SJCRH30 (cell line): ENCODE measurements around the gene SHISA2. TPM values are rescaled to one million over a fixed set of nuclear protein-coding genes. Genes with fewer than 3 reads are reported as not detected.

Source experiments
- DNase-seq, 2 experiments: peaks; one replicate each; pipeline ENCODE4 v3.0.0-alpha.2; 2015 to 2020
- H3K27ac ChIP-seq: fragments of 250-450 bp; sonication (Bioruptor Pico); 2 replicates; pipeline ENCODE4 v1.5.1; 2020; ENCODE audit warnings: mild to moderate bottlenecking, moderate library complexity
- H3K27me3 ChIP-seq: fragments of 250-450 bp; sonication (Bioruptor Pico); 2 replicates; pipeline ENCODE4 v1.5.1; 2020; ENCODE audit warnings: mild to moderate bottlenecking, moderate library complexity
- H3K36me3 ChIP-seq: fragments of 250-450 bp; sonication (Bioruptor Pico); 2 replicates; pipeline ENCODE4 v1.5.1; 2020; ENCODE audit warnings: mild to moderate bottlenecking, moderate library complexity
- H3K4me1 ChIP-seq: fragments of 250-450 bp; sonication (Bioruptor Pico); 2 replicates; pipeline ENCODE4 v1.5.1; 2020; ENCODE audit warnings: mild to moderate bottlenecking, moderate library complexity
- H3K4me3 ChIP-seq: fragments of 250-450 bp; sonication (Bioruptor Pico); 2 replicates; pipeline ENCODE4 v1.5.1; 2020; ENCODE audit warnings: mild to moderate bottlenecking, moderate library complexity
- H3K9me3 ChIP-seq: fragments of 250-450 bp; sonication (Bioruptor Pico); replicated peaks from 2 replicates; pipeline ENCODE4 v1.5.1; 2020; ENCODE audit warnings: mild to moderate bottlenecking, moderate library complexity
- total RNA-seq: library from RNA; depleted of rRNA; stranded (reverse); fragments of >200 nt; shearing (Covaris generic); gene quantifications from 2 replicates; pipeline ENCODE4 v1.2.3, GENCODE V29; 2014

The SHISA2 gene
- total RNA-seq, 1 experiment from 2014 or later: 48.7 TPM

- no peaks in the 10 kb centered on the region for H3K36me3 ChIP-seq
- H3K27me3 ChIP-seq: no peaks in the 10 kb centered on the region
- H3K27ac ChIP-seq: no peak overlapping the region
- no peaks in the 10 kb centered on the region for H3K9me3 ChIP-seq
- DNase-seq: no peak
- no peaks in the 10 kb centered on the region for H3K4me1 ChIP-seq
- no peak overlapping the region for H3K4me3 ChIP-seq
Observed at GRCh38 chr13:26036383-26036782, 15.4 kb downstream of the SHISA2 start.

GRCh38 chr13:26034018-26034417 is 17.8 kb downstream of the SHISA2 start:
- H3K27ac ChIP-seq: no peak overlapping the region
- no peaks in the 10 kb centered on the region for H3K27me3 ChIP-seq
- H3K4me3 ChIP-seq: no peak overlapping the region
- no peaks in the 10 kb centered on the region for H3K4me1 ChIP-seq
- DNase-seq: no peak
- 0 out of 2 replicates have a peak, but pooled peaks cover 3% of the 10 kb centered on the region for H3K9me3 ChIP-seq
- H3K36me3 ChIP-seq: no peaks in the 10 kb centered on the region

GRCh38 chr13:26030331-26030730 is 21.5 kb downstream of the SHISA2 start:
- Histone ChIP-seq H3K9me3 (0 out of 2 replicates have a peak, but pooled peaks cover 3% of the 10 kb centered on the region), H3K36me3 (no peaks in the 10 kb centered on the region), H3K27me3 (no peaks in the 10 kb centered on the region), H3K4me1 (peaks cover 4% of the 10 kb centered on the region), H3K27ac (no peak overlapping the region), H3K4me3 (no peak overlapping the region)
- DNase-seq: no peak

- Histone ChIP-seq H3K4me3 (no peak overlapping the region), H3K27ac (no peak overlapping the region), H3K4me1 (peaks cover 10% of the 10 kb centered on the region), H3K27me3 (no peaks in the 10 kb centered on the region), H3K9me3 (0 out of 2 replicates have a peak, but pooled peaks cover 3% of the 10 kb centered on the region), H3K36me3 (no peaks in the 10 kb centered on the region)
- no peak for DNase-seq
Observed at GRCh38 chr13:26029581-26030136, 22.2 kb downstream of the SHISA2 start.

- no peak for DNase-seq
Observed at GRCh38 chr13:26026211-26026610, 25.6 kb downstream of the SHISA2 start.

GRCh38 chr13:26025771-26026170 is 26.0 kb downstream of the SHISA2 start:
- Histone ChIP-seq H3K27ac (no peak overlapping the region; the same call in 1 of the 2 replicates), H3K4me1 (peaks cover 48% of the 10 kb centered on the region), H3K36me3 (no peaks in the 10 kb centered on the region), H3K9me3 (no peaks in the 10 kb centered on the region), H3K27me3 (no peaks in the 10 kb centered on the region), H3K4me3 (no peak overlapping the region)
- no peak for DNase-seq

More at GRCh38 chr13:26026211-26026610, 25.6 kb downstream of the SHISA2 start:
- Histone ChIP-seq H3K36me3 (no peaks in the 10 kb centered on the region), H3K4me3 (no peak overlapping the region), H3K27ac (no peak overlapping the region), H3K27me3 (no peaks in the 10 kb centered on the region), H3K4me1 (peaks cover 43% of the 10 kb centered on the region), H3K9me3 (0 out of 2 replicates have a peak, but pooled peaks cover 3% of the 10 kb centered on the region)

- H3K4me3 ChIP-seq: no peak overlapping the region
- H3K27ac ChIP-seq: peak overlapping the region; percentile 12
- peak; percentile 73 to 78 for DNase-seq
Observed at GRCh38 chr13:26025196-26025595, 26.6 kb downstream of the SHISA2 start.

GRCh38 chr13:26024558-26024957 is 27.3 kb downstream of the SHISA2 start:
- H3K27me3 ChIP-seq: no peaks in the 10 kb centered on the region
- peak; percentile 48 to 78 for DNase-seq

More at GRCh38 chr13:26025196-26025595, 26.6 kb downstream of the SHISA2 start:
- H3K9me3 ChIP-seq: no peaks in the 10 kb centered on the region
- H3K36me3 ChIP-seq: no peaks in the 10 kb centered on the region
- H3K27me3 ChIP-seq: no peaks in the 10 kb centered on the region
- peaks cover 53% of the 10 kb centered on the region for H3K4me1 ChIP-seq

GRCh38 chr13:26022538-26023292 is 29.1 kb downstream of the SHISA2 start:
- DNase-seq: peak; percentile 94 to 95
- Histone ChIP-seq H3K4me1 (peaks cover 70% of the 10 kb centered on the region), H3K27ac (peak overlapping the region; percentile 76)

More at GRCh38 chr13:26024558-26024957, 27.3 kb downstream of the SHISA2 start:
- Histone ChIP-seq H3K36me3 (no peaks in the 10 kb centered on the region), H3K4me3 (no peak overlapping the region), H3K4me1 (peaks cover 60% of the 10 kb centered on the region), H3K27ac (peak overlapping the region; percentile 26), H3K9me3 (no peaks in the 10 kb centered on the region)

GRCh38 chr13:26021956-26022355 is 29.9 kb downstream of the SHISA2 start:
- no peak for DNase-seq
- Histone ChIP-seq H3K36me3 (no peaks in the 10 kb centered on the region), H3K4me3 (no peak overlapping the region), H3K27ac (peak overlapping the region; percentile 76), H3K9me3 (no peaks in the 10 kb centered on the region), H3K27me3 (no peaks in the 10 kb centered on the region), H3K4me1 (peaks cover 75% of the 10 kb centered on the region)

More at GRCh38 chr13:26022538-26023292, 29.1 kb downstream of the SHISA2 start:
- H3K4me3 ChIP-seq: no peak overlapping the region
- no peaks in the 10 kb centered on the region for H3K36me3 ChIP-seq
- no peaks in the 10 kb centered on the region for H3K9me3 ChIP-seq
- H3K27me3 ChIP-seq: no peaks in the 10 kb centered on the region

GRCh38 chr13:26021516-26021915 is 30.3 kb downstream of the SHISA2 start:
- peak; percentile 20 to 50 for DNase-seq
- H3K4me1 ChIP-seq: peaks cover 80% of the 10 kb centered on the region

GRCh38 chr13:26020891-26021290 is 30.9 kb downstream of the SHISA2 start:
- Histone ChIP-seq H3K27ac (no peak overlapping the region), H3K9me3 (no peaks in the 10 kb centered on the region), H3K27me3 (no peaks in the 10 kb centered on the region), H3K4me3 (no peak overlapping the region), H3K4me1 (peaks cover 80% of the 10 kb centered on the region), H3K36me3 (no peaks in the 10 kb centered on the region)
- no peak for DNase-seq

More at GRCh38 chr13:26021516-26021915, 30.3 kb downstream of the SHISA2 start:
- H3K36me3 ChIP-seq: no peaks in the 10 kb centered on the region
- no peak overlapping the region for H3K4me3 ChIP-seq
- H3K9me3 ChIP-seq: no peaks in the 10 kb centered on the region
- H3K27me3 ChIP-seq: no peaks in the 10 kb centered on the region
- H3K27ac ChIP-seq: peak overlapping the region; percentile 76

- H3K36me3 ChIP-seq: no peaks in the 10 kb centered on the region
- H3K4me1 ChIP-seq: peaks cover 75% of the 10 kb centered on the region
- H3K4me3 ChIP-seq: no peak overlapping the region
- DNase-seq: peak; percentile 26 to 62
- no peaks in the 10 kb centered on the region for H3K9me3 ChIP-seq
- H3K27ac ChIP-seq: 0 out of 2 replicates have a peak overlapping the region, but pooled peaks have one; percentile 7
- H3K27me3 ChIP-seq: no peaks in the 10 kb centered on the region
Observed at GRCh38 chr13:26019881-26020870, 31.6 kb downstream of the SHISA2 start.

- Histone ChIP-seq H3K4me1 (peaks cover 66% of the 10 kb centered on the region), H3K27me3 (no peaks in the 10 kb centered on the region), H3K4me3 (no peak overlapping the region), H3K27ac (no peak overlapping the region), H3K9me3 (no peaks in the 10 kb centered on the region), H3K36me3 (no peaks in the 10 kb centered on the region)
- DNase-seq: no peak
Observed at GRCh38 chr13:26019251-26019650, 32.6 kb downstream of the SHISA2 start.
